GM21619 (cell line): Measurements from ENCODE around the gene CAMK2A.

Experiments
- ATAC-seq: cut with Tn5 transposase; IDR thresholded peaks from one replicate; pipeline ENCODE4 v1.9.1; 2021; ENCODE audit not compliant: unreplicated experiment

CAMK2A gene

GRCh38 chr5:150215979-150216944 lies 73.3 kb downstream of the CAMK2A start:
- no peak for ATAC-seq

GRCh38 chr5:150214289-150214688 lies 75.3 kb downstream of the CAMK2A start:
- ATAC-seq, result no peak

- ATAC-seq, result no peak
Measured at GRCh38 chr5:150213530-150213929, 76.0 kb downstream of the CAMK2A start.

- ATAC-seq, result no peak
Measured at GRCh38 chr5:150211156-150212030, 78.2 kb downstream of the CAMK2A start.

GRCh38 chr5:150210644-150211043 lies 78.9 kb downstream of the CAMK2A start:
- no peak for ATAC-seq

- ATAC-seq, result no peak
Measured at GRCh38 chr5:150209099-150209635, 80.4 kb downstream of the CAMK2A start.

- ATAC-seq, result no peak
Measured at GRCh38 chr5:150208187-150209098, 81.1 kb downstream of the CAMK2A start.

GRCh38 chr5:150206779-150207115 lies 82.8 kb downstream of the CAMK2A start:
- ATAC-seq, result no peak

- no peak for ATAC-seq
Measured at GRCh38 chr5:150206098-150206778, 83.3 kb downstream of the CAMK2A start.

- no peak for ATAC-seq
Measured at GRCh38 chr5:150204590-150204960, 85.0 kb downstream of the CAMK2A start.

GRCh38 chr5:150203832-150204589 lies 85.6 kb downstream of the CAMK2A start:
- no peak for ATAC-seq

- ATAC-seq, result no peak
Measured at GRCh38 chr5:150202501-150202900, 87.1 kb downstream of the CAMK2A start.

- ATAC-seq, result no peak
Measured at GRCh38 chr5:150197476-150197875, 92.1 kb downstream of the CAMK2A start.

GRCh38 chr5:150196986-150197385 lies 92.6 kb downstream of the CAMK2A start:
- ATAC-seq, result no peak

GRCh38 chr5:150196514-150196913 lies 93.1 kb downstream of the CAMK2A start:
- no peak for ATAC-seq

GRCh38 chr5:150195736-150196485 lies 93.7 kb downstream of the CAMK2A start:
- ATAC-seq, result no peak

- ATAC-seq, result no peak
Measured at GRCh38 chr5:150192462-150192861, 97.1 kb downstream of the CAMK2A start.

GRCh38 chr5:150190987-150191386 lies 98.6 kb downstream of the CAMK2A start:
- no peak for ATAC-seq
